Adipocyte (in vitro differentiated cells): ENCODE results near the gene ERC1.

Source experiments
- DNase-seq: peaks from one replicate; pipeline ENCODE4 v3.0.0-alpha.2; 2015; ENCODE audit warnings: low read depth
- H3K27me3 ChIP-seq: replicated peaks from 2 replicates; pipeline ENCODE4 v1.7.0; 2013; ENCODE audit warnings: mild to moderate bottlenecking, low read length, moderate library complexity; ENCODE audit not compliant: control insufficient read depth, insufficient read depth
- H3K36me3 ChIP-seq: 2 replicates; pipeline ENCODE4 v1.7.0; 2013; ENCODE audit warnings: low read length, mild to moderate bottlenecking, moderate library complexity; ENCODE audit not compliant: control insufficient read depth, insufficient read depth, severe bottlenecking
- H3K4me1 ChIP-seq: 2 replicates; pipeline ENCODE4 v1.7.0; 2013; ENCODE audit warnings: mild to moderate bottlenecking, low read length, moderate library complexity; ENCODE audit not compliant: control insufficient read depth, insufficient read depth
- H3K4me3 ChIP-seq: 2 replicates; pipeline ENCODE4 v1.7.0; 2013; ENCODE audit warnings: mild to moderate bottlenecking, low read length, moderate library complexity
- H3K9ac ChIP-seq: 2 replicates; pipeline ENCODE4 v1.7.0; 2013; ENCODE audit warnings: mild to moderate bottlenecking, low read length, moderate library complexity
- H3K9me3 ChIP-seq: 2 replicates; pipeline ENCODE4 v1.7.0; 2013; ENCODE audit warnings: mild to moderate bottlenecking, low read length, moderate library complexity; ENCODE audit not compliant: control insufficient read depth

ERC1 gene

DNA sequence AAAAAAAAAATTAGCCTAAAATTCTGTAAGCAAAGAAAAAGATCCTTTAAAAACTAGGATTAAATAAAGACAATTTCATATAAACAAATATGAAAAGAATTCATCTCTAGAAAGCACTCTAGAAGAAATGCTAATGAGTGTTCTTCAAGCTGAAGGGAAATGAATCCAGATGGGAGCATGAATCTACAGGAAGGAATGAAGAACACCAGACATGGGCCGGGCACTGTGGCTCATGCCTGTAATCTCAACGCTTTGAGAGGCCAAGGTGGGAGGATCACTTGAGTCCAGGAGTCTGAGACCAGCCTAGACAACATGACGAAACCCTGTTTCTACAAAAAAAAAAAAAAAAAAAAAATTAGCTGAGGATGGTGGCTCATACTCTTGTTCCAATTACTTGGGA lies 306.2 kb downstream of the ERC1 start:
- no peak overlapping the region for H3K9ac ChIP-seq
- peak; percentile 68 for DNase-seq
- H3K9me3 ChIP-seq = peaks cover 6% of the 10 kb centered on the region
- peaks cover 16% of the 10 kb centered on the region for H3K36me3 ChIP-seq
- H3K4me3 ChIP-seq = no peak overlapping the region
- H3K27me3 ChIP-seq = no peaks in the 10 kb centered on the region
- peaks cover 2% of the 10 kb centered on the region for H3K4me1 ChIP-seq

DNA sequence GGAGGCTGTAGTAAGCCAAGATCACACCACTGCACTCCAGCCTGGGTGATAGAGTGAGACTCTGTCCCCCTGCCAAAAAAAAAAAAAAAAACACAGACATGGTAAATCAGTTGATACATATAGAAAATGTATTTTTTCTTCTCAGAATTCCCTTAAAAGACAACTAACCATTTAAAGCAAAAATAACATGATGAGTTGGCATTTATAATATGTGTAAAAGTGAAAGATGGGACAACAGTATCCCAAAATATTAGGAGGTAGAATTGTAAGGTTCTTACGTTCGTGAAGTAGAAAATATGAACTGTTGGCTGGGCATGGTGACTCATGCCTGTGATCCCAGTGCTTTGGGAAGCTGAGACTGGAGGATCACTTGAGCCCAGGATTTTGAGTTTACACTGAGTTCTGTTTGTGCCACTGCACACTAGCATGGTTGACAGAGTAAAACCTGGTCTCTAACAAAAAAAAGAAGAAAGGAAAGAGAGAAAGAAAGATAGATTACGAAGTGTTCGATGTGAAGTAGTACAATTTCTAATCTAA lies 306.7 kb downstream of the ERC1 start:
- Histone ChIP-seq H3K9ac (no peak overlapping the region), H3K36me3 (peaks cover 16% of the 10 kb centered on the region), H3K4me1 (peaks cover 2% of the 10 kb centered on the region), H3K4me3 (no peak overlapping the region), H3K27me3 (no peaks in the 10 kb centered on the region), H3K9me3 (peaks cover 6% of the 10 kb centered on the region)
- DNase-seq = no peak

DNA sequence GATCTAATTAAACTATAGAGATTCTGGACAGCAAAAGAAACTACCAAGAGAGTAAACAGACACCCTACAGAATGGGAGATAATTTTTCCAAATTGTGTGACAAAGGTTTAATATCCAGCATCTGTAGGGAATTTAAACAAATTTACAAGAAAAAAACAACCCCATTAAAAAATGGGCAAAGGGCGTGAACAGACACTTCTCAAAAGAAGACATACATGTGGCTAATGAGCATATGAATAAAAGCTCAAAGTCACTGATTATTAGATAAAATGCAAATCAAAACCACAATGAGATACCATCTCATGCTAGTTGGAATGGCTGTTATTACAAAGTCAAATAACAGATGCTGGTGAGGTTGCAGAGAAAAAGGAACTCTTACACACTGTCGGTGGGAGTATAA lies 309.4 kb downstream of the ERC1 start:
- H3K27me3 ChIP-seq = no peaks in the 10 kb centered on the region
- no peak overlapping the region for H3K4me3 ChIP-seq
- H3K9me3 ChIP-seq = peaks cover 6% of the 10 kb centered on the region
- H3K36me3 ChIP-seq = peaks cover 12% of the 10 kb centered on the region
- no peak overlapping the region for H3K9ac ChIP-seq
- no peak for DNase-seq
- H3K4me1 ChIP-seq = peaks cover 12% of the 10 kb centered on the region

DNA sequence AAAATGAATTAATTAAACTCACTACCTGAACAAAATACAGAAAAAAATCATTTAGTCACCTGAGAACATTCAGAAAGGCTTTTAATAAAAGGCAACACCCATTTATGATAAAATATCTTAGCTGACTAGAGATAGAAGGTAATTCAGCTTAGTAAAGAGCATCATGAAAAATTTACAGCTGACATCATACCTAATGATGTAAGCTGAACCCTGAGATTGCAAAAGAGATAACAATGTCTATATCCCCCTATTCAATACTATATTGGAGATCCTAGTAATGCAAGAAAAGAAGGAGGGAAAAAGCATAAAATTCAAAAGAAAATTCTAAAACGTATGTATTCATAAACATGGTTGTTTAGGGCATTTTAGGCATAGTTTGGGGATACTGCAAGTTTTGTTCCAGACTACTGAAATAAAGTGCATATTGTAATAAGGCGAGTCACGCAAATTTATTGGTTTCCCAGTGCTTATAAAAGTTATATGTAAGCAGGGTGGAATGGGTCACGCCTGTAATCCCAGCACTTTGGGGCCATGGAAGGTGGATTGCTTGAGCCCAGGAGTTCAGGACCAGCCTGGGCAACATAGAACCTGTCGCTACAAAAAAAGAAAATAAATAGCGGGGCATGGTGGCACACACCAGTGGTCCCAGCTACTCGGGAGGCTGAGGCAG lies 311.3 kb downstream of the ERC1 start:
- no peaks in the 10 kb centered on the region for H3K27me3 ChIP-seq
- peaks cover 6% of the 10 kb centered on the region for H3K9me3 ChIP-seq
- H3K9ac ChIP-seq = no peak overlapping the region
- H3K4me1 ChIP-seq = peaks cover 24% of the 10 kb centered on the region
- no peak for DNase-seq
- H3K36me3 ChIP-seq = peaks cover 12% of the 10 kb centered on the region
- H3K4me3 ChIP-seq = no peak overlapping the region

DNA sequence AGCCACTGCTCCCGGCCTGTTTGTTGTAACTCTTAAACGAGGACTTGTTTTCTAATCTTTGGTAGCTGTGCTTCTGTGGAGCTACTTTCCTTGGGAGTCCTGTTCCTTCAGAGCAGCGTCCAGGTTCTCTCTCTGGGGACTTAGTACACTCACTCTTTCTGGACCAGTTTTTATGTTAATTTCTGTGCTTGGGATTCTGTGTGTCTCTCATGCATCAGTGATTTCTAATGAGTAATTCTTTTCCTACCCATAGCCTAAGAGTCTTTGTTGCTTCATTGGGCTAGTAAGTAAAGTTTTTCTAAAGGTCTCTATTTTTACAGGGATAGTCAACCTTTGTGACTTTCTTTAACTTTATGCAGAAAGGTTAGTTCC lies 314.0 kb downstream of the ERC1 start:
- Histone ChIP-seq H3K27me3 (no peaks in the 10 kb centered on the region), H3K4me1 (peaks cover 35% of the 10 kb centered on the region), H3K36me3 (peaks cover 7% of the 10 kb centered on the region), H3K4me3 (peak overlapping the region; percentile 58), H3K9me3 (peaks cover 4% of the 10 kb centered on the region), H3K9ac (peak overlapping the region; percentile 29)
- DNase-seq = no peak

DNA sequence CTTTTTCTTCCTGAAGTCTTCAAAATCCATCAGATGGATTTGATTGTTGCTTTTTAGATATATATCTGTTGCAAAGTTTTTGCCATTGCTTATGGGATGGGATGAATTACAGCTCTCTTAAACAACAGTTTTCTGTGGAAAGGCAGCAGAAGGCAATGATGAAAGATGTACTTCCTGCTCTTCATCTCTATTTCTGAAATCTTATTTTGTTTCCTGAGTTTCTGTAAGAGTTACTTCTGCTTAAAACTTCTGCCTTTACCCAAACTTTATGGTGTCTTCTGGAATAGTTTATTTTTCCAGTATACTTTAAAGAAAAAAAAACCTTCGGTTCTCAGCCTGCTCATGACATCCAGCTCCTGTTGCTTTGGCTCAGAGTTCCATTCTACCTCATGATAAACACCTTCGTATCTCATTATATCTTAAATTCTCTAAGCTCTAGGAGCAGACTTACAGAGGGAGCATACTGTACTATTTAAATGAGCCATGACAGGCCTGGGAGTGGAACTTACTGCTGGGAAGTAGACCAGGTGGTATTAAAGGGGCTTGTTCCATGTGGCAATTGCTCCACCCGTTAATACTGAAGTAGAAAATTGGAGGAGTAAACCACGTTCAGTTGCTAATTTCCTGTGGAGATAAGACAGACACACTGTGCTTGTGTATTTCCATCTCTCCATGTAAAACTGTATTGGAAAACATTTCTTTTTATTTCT lies 314.9 kb downstream of the ERC1 start:
- Histone ChIP-seq H3K27me3 (no peaks in the 10 kb centered on the region), H3K4me3 (peak overlapping the region; percentile 58), H3K9me3 (no peaks in the 10 kb centered on the region), H3K36me3 (peaks cover 5% of the 10 kb centered on the region), H3K4me1 (peaks cover 35% of the 10 kb centered on the region), H3K9ac (no peak overlapping the region)
- no peak for DNase-seq

DNA sequence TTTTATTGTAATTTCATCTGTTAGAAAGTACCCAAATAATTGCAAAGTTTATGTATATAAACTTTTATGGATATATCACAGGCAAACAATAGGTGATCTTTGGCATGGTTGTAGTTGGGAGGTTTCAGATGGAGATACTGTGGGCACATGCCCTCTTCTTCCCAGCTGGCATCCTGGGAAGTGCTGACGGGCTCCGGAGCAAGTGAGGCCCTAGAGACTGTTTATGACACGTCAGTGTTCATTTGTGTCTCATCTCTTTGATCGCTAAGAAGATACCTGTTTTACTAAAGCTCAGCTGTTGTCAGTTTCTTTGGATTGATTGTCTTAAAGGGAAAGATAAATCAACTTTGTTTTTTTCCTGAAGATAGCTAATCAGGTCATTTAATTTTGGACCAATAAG lies 315.8 kb downstream of the ERC1 start:
- Histone ChIP-seq H3K27me3 (no peaks in the 10 kb centered on the region), H3K36me3 (no peaks in the 10 kb centered on the region), H3K4me1 (peaks cover 35% of the 10 kb centered on the region), H3K4me3 (no peak overlapping the region), H3K9me3 (no peaks in the 10 kb centered on the region), H3K9ac (no peak overlapping the region)
- DNase-seq = no peak

DNA sequence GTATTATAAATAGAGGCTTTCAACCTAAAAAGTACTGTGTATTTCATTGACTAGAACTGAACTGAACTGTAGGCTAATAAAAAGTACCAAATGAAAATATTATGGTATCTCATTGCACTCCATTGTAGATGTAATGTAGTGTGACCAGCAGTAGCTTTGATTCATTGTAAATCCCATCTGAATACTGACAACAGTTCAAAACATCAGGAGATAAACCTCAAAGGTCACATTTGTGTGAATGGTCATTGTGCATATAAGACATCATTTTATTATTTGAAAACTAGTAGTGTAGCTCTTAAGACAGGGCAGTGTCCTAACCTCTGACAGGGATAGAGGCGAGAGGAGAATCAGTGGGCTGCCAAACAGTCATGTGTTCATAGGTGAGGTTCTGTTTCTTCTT lies 316.8 kb downstream of the ERC1 start:
- Histone ChIP-seq H3K4me1 (peaks cover 35% of the 10 kb centered on the region), H3K27me3 (no peaks in the 10 kb centered on the region)

DNA sequence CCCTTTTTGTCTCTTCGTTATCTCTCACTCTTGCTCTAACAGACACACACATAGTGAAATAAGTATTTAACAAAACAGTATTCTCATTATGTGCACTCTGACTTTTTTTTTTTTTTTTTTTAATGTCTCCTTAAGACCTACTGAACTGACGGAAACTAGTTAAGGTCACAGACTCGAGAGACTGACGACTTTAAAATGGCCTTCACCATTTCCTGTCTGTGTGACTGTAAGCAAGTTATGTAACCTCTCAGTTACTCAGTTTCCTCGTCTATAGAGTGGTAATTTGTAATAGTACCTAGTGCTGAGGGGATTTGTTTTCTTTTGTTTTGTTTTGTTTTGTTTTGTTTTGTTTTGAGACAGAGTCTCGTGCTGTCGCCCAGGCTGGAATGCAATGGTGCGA lies 318.6 kb downstream of the ERC1 start:
- DNase-seq = no peak
- no peaks in the 10 kb centered on the region for H3K27me3 ChIP-seq
- peaks cover 5% of the 10 kb centered on the region for H3K9me3 ChIP-seq
- no peak overlapping the region for H3K4me3 ChIP-seq
- H3K4me1 ChIP-seq = peaks cover 31% of the 10 kb centered on the region
- no peak overlapping the region for H3K9ac ChIP-seq
- H3K36me3 ChIP-seq = no peaks in the 10 kb centered on the region

More for the DNA sequence above, 316.8 kb downstream of the ERC1 start:
- no peak overlapping the region for H3K9ac ChIP-seq
- no peak for DNase-seq
- H3K4me3 ChIP-seq = no peak overlapping the region
- H3K9me3 ChIP-seq = no peaks in the 10 kb centered on the region
- H3K36me3 ChIP-seq = no peaks in the 10 kb centered on the region

DNA sequence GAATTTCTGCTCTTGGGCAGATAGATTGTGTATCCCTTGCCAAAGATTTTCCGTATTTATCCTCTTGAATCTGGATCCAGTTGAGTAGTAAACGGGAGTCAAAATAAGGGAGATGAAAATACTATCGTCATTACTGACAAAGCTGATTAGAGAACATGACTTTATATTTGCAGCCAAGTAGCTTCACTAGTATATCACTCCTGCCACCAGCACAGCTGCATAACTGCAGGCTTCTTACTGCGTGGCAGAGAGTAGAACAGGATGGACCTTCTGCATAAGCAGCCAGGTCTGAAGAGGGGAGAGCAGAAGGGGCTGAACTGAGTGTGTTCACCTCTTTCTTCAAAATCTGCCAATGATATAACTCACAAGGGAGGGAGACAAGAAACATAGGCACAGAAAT lies 319.6 kb downstream of the ERC1 start:
- H3K36me3 ChIP-seq = no peaks in the 10 kb centered on the region
- DNase-seq = no peak
- H3K9ac ChIP-seq = no peak overlapping the region
- H3K27me3 ChIP-seq = no peaks in the 10 kb centered on the region
- peaks cover 7% of the 10 kb centered on the region for H3K9me3 ChIP-seq
- no peak overlapping the region for H3K4me3 ChIP-seq
- peaks cover 23% of the 10 kb centered on the region for H3K4me1 ChIP-seq

DNA sequence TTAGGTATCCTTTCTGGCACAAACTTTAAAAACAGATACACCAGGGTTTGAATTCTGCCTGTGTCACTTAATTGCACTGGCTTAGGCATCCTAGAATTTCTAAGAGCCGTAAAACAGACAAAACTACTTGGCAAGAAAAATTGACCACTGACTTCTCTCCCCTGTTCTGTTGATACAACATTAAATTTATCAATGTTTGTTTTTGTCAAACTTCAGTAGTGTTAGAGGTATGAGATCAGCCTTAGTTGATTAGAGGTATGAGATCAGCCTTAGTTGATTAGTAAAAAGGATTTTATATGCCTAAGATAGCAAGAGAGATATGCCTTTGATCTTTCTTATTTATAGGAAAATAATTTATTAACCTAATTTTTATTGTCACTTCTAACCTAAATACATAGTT lies 320.1 kb downstream of the ERC1 start:
- no peak for DNase-seq
- Histone ChIP-seq H3K36me3 (no peaks in the 10 kb centered on the region), H3K9me3 (peaks cover 7% of the 10 kb centered on the region), H3K4me3 (no peak overlapping the region), H3K27me3 (no peaks in the 10 kb centered on the region), H3K4me1 (peaks cover 18% of the 10 kb centered on the region), H3K9ac (no peak overlapping the region)
